K562 (cell line): ENCODE results near the gene CTSW. TPM values are rescaled to one million over a fixed set of nuclear protein-coding genes. Genes with fewer than 3 reads are reported as not detected.

Source experiments
- CAMTA2 ChIP-seq: fragments of 250-450 bp; sonication (Bioruptor Pico); conservative IDR thresholded peaks from 2 replicates; pipeline ENCODE4 v1.5.1; 2022
- ID3 ChIP-seq, 2 experiments: fragments of 250-450 bp in 1 of 2; fragments of 450-650 bp in 1 of 2; sonication (Bioruptor Pico) in 1 of 2; IDR thresholded peaks; 2 replicates each; pipeline versions ENCODE4 v1.6.1 to v1.8.0; 2016 to 2021; ENCODE audit warnings: mild to moderate bottlenecking in 2 of 2, moderate library complexity in 2 of 2, missing compliant biosample characterization in 1 of 2, missing genetic modification characterization in 1 of 2
- JUNB ChIP-seq: fragments of 450-650 bp; formaldehyde crosslinking; conservative IDR thresholded peaks from 2 replicates; pipeline ENCODE4 v1.4.0; 2020; ENCODE audit warnings: mild to moderate bottlenecking
- MCM7 ChIP-seq, 2 experiments: fragments of 450-650 bp; IDR thresholded peaks; 2 replicates each; pipeline ENCODE4 v1.6.1; 2016 to 2018
- MEIS2 ChIP-seq: fragments of 450-650 bp; IDR thresholded peaks from 2 replicates; pipeline ENCODE4 v1.6.1; 2014; ENCODE audit warnings: mild to moderate bottlenecking; ENCODE audit not compliant: partially characterized antibody
- MXD1 ChIP-seq: fragments of 250-450 bp; sonication (Bioruptor Pico); IDR thresholded peaks from 2 replicates; pipeline ENCODE4 v1.8.0; 2021; ENCODE audit warnings: borderline replicate concordance, mild to moderate bottlenecking, moderate library complexity; ENCODE audit not compliant: poor library complexity, severe bottlenecking
- PML ChIP-seq: IDR thresholded peaks from 2 replicates; pipeline ENCODE4 v1.6.1; 2012; ENCODE audit warnings: low read length, inconsistent platforms
- POLR2AphosphoS5 ChIP-seq: IDR thresholded peaks from 2 replicates; pipeline ENCODE4 v1.6.1; 2011; ENCODE audit warnings: mild to moderate bottlenecking, low read depth, low read length, moderate library complexity; ENCODE audit not compliant: control insufficient read depth, insufficient read depth
- SAFB ChIP-seq: fragments of 200-400 bp; formaldehyde crosslinking; IDR thresholded peaks from 2 replicates; pipeline ENCODE4 v1.6.1; 2017; ENCODE audit warnings: low read depth, low read length, borderline replicate concordance
- SNAPC5 ChIP-seq: fragments of 250-450 bp; sonication (Bioruptor Pico); IDR thresholded peaks from 2 replicates; pipeline ENCODE4 v1.8.0; 2021; ENCODE audit warnings: moderate library complexity, mild to moderate bottlenecking, inconsistent platforms
- TBL1XR1 ChIP-seq, 2 experiments: IDR thresholded peaks; 2 replicates each; pipeline ENCODE4 v1.6.1; 2012; ENCODE audit warnings: improper control_type of control experiment in 2 of 2, low read length in 2 of 2, mild to moderate bottlenecking in 1 of 2
- TEAD1 ChIP-seq, 2 experiments: fragments of 450-650 bp in 1 of 2; sonication (generic) in 1 of 2; formaldehyde crosslinking; IDR thresholded peaks; 2 replicates each; pipeline versions ENCODE4 v1.4.0 to v1.8.0; 2020 to 2022; ENCODE audit warnings: mild to moderate bottlenecking in 2 of 2, missing genetic modification reagents in 1 of 2
- TRIM28 ChIP-seq: fragments of 450-650 bp; IDR thresholded peaks from 2 replicates; pipeline ENCODE4 v1.6.1; 2017
- ZFP36 ChIP-seq: fragments of 150-350 bp; IDR thresholded peaks from 2 replicates; pipeline ENCODE4 v1.6.1; 2018; ENCODE audit warnings: low read length, low read depth; ENCODE audit not compliant: partially characterized antibody
- ZKSCAN8 ChIP-seq: fragments of 200-800 bp; sonication (Bioruptor generic); IDR thresholded peaks from 2 replicates; pipeline ENCODE4 v1.6.1; 2016; ENCODE audit warnings: missing genetic modification characterization, missing compliant biosample characterization
- ZMIZ1 ChIP-seq, 2 experiments: fragments of 150-350 bp in 1 of 2; IDR thresholded peaks; 2 replicates each; pipeline ENCODE4 v1.6.1; 2012 to 2016; ENCODE audit warnings: low read depth in 2 of 2, low read length in 2 of 2, mild to moderate bottlenecking in 1 of 2, moderate library complexity in 1 of 2
- ZNF175 ChIP-seq: fragments of 200-800 bp; sonication (Bioruptor generic); IDR thresholded peaks from 2 replicates; pipeline ENCODE4 v1.6.1; 2016; ENCODE audit warnings: low read depth, mild to moderate bottlenecking, missing genetic modification characterization, missing compliant biosample characterization
- ZNF830 ChIP-seq: fragments of 250-450 bp; sonication (Bioruptor Pico); IDR thresholded peaks from 2 replicates; pipeline ENCODE4 v1.5.0; 2021; ENCODE audit warnings: mild to moderate bottlenecking
- polyA plus RNA-seq, 8 experiments: library from polyadenylated mRNA; depleted of rRNA in 4 of 8; stranded (reverse) in 5 of 8; unstranded in 3 of 8; fragments of >200 nt; fragmentation: Nextera tagmentation in 2 of 8; fragmentation: Illumina TruSeq in 1 of 8; extraction: Ambion mirVana in 2 of 8; extraction: Trizol in 1 of 8; gene quantifications; 2 replicates each; pipeline versions ENCODE4 v1.2.1 to v1.2.3, GENCODE V29; 2011 to 2014; ENCODE audit warnings: inconsistent platforms in 1 of 8, missing spikeins in 1 of 8
- total RNA-seq, 7 experiments: library from RNA; depleted of rRNA in 6 of 7; stranded (reverse); fragments of >200 nt in 6 of 7; fragmentation: Illumina TruSeq in 2 of 7; extraction: Trizol in 2 of 7; gene quantifications; 2 replicates each; pipeline versions ENCODE4 v1.2.1 to v1.2.3, GENCODE V29; 2011 to 2021; ENCODE audit warnings: low replicate concordance in 1 of 7
- TF ChIP-seq, protein P1 (sequence below): fragments of 450-650 bp; IDR thresholded peaks from 2 replicates; pipeline ENCODE4 v1.7.1; 2018; ENCODE audit warnings: mild to moderate bottlenecking, low read depth; ENCODE audit not compliant: partially characterized antibody

Gene CTSW
- total and polyA plus RNA-seq, 9 of the 15 experiments (the other 6 are each of a cell fraction or from before 2014, with no cell fraction given) = 0.04 TPM; not detected in 8

GRCh38 chr11:65857853-65858680 lies 21.6 kb upstream of the CTSW start, which contains the start of gene CFL1 (continued):
- TF ChIP-seq ID3 (CRISPR knock-in tag; IDR thresholded peaks at IDR 0.05) (no peak), ID3 (tag; IDR thresholded peaks at IDR 0.05) (peak; percentile 55; the same call in 1 of the 2 replicates), TRIM28 (no peak; the same call in 1 of the 2 replicates), ZNF175 (CRISPR knock-in tag) (0 out of 2 replicates have a peak, but pooled peaks have one; percentile 55), POLR2AphosphoS5 (peak; percentile 97), TBL1XR1 (IDR thresholded peaks at IDR 0.05; ENCODE audit: low read length in 2 of 2) (no peak; a peak in 2 of 4 replicates), TEAD1 (CRISPR knock-in tag; IDR thresholded peaks at IDR 0.05) (peak; percentile 32 to 45; a peak in 1 of 4 replicates), ZKSCAN8 (CRISPR knock-in tag) (no peak), PML (peak; percentile 87), MEIS2 (no peak), SNAPC5 (CRISPR knock-in tag) (no peak), ZNF830 (peak; percentile 30; the same call in 1 of the 2 replicates), MXD1 (CRISPR knock-in tag) (no peak), CAMTA2 (CRISPR knock-in tag) (no peak; the same call in 1 of the 2 replicates), SAFB (no peak), MCM7 (IDR thresholded peaks at IDR 0.05) (no peak), JUNB (CRISPR knock-in tag) (no peak), ZFP36 (no peak), ZMIZ1 (IDR thresholded peaks at IDR 0.05; ENCODE audit: low read depth in 2 of 2, low read length in 2 of 2) (peak; percentile 38 to 83; a peak in 2 of 4 replicates)
- TF ChIP-seq, protein P1, sequence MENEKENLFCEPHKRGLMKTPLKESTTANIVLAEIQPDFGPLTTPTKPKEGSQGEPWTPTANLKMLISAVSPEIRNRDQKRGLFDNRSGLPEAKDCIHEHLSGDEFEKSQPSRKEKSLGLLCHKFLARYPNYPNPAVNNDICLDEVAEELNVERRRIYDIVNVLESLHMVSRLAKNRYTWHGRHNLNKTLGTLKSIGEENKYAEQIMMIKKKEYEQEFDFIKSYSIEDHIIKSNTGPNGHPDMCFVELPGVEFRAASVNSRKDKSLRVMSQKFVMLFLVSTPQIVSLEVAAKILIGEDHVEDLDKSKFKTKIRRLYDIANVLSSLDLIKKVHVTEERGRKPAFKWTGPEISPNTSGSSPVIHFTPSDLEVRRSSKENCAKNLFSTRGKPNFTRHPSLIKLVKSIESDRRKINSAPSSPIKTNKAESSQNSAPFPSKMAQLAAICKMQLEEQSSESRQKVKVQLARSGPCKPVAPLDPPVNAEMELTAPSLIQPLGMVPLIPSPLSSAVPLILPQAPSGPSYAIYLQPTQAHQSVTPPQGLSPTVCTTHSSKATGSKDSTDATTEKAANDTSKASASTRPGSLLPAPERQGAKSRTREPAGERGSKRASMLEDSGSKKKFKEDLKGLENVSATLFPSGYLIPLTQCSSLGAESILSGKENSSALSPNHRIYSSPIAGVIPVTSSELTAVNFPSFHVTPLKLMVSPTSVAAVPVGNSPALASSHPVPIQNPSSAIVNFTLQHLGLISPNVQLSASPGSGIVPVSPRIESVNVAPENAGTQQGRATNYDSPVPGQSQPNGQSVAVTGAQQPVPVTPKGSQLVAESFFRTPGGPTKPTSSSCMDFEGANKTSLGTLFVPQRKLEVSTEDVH = peak; percentile 78
